HG03354 (cell line): Measurements from ENCODE around the gene RBM24.
"Not testable (repeated sequence)": the region's sequence is repeated elsewhere in the genome, so short reads cannot be mapped to it uniquely, and the experiment has no call there.

Source experiments
- ATAC-seq: cut with Tn5 transposase; IDR thresholded peaks from one replicate; pipeline ENCODE4 v1.9.1; 2021; ENCODE audit warnings: mild to moderate bottlenecking; ENCODE audit not compliant: unreplicated experiment, poor library complexity, severe bottlenecking

RBM24 gene

GRCh38 chr6:17283074-17283473, 1.9 kb downstream of the RBM24 start:
- no peak for ATAC-seq

DNA sequence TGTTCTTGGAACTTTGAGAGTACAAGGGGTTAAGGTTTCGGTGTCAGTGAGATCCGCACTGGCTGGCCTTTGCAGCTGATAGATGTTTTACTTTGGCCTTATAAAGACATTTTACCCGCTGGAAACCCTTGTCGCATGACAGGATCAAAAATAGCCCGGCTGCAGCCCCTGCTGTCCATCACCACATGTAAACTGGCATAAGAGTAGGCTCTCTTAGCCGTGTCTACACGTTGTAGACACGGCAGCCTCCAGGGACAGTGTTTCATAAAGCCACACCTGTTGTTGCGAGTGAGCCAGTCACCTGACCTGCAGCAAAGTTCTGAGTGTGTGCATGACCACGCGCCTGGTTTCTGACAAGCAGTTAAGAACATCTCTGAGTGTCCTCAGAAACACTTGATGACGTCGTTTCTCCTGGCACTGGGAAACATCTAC, 8.5 kb downstream of the RBM24 start:
- no peak for ATAC-seq

DNA sequence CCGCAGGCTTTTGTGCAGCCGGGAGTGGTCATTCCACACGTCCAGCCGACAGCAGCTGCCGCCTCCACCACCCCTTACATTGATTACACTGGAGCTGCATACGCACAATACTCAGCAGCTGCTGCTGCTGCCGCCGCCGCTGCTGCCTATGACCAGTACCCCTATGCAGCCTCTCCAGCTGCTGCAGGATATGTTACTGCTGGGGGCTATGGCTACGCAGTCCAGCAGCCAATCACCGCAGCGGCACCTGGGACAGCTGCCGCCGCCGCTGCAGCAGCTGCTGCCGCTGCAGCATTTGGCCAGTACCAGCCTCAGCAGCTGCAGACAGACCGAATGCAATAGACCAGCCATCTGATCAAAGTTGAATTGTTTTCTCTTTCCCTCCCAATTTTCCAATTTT, 10.6 kb downstream of the RBM24 start:
- ATAC-seq = no peak

DNA sequence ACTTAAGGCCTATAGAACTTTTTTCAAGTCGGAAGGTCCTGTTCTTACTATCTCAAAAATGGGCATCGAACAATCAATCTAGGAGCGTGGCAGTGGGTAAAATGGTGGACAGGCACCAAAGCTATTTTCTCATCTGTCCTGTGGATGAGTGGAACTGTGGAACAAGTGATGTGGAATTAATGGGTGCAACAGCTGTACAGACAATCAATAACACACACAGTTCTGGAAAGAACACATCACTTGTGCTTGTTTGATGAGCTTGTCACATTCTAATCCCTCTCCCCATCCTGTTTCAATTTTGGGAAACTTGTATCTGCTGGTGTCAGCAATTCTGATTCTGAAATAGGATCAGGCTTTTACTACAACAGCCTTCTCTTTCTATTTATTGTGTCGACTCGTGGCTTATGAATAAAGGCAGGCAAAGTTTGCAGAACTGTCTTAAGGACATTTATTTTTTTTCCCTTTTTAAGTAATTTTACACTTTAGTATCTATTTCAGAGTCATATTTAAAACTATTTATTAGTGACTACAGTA, 11.5 kb downstream of the RBM24 start:
- no peak for ATAC-seq

DNA sequence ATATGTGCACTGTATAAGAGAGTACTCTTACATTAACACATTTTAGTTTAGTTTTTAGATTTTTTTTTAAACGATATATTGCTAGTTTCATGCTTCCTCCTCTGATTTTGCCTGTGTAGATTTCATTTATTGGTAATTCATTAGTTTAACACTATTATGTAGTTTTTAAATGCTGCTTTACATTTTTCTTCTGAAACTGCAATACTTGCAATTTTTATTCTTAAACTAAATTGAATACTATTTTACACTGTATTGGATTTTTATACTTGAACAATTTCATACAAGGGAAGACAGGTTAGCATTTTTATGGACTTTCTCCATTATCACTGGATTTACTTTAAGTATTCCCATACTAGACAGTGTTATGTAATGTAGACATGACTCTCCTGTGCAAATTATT, 12.2 kb downstream of the RBM24 start:
- no peak for ATAC-seq

DNA sequence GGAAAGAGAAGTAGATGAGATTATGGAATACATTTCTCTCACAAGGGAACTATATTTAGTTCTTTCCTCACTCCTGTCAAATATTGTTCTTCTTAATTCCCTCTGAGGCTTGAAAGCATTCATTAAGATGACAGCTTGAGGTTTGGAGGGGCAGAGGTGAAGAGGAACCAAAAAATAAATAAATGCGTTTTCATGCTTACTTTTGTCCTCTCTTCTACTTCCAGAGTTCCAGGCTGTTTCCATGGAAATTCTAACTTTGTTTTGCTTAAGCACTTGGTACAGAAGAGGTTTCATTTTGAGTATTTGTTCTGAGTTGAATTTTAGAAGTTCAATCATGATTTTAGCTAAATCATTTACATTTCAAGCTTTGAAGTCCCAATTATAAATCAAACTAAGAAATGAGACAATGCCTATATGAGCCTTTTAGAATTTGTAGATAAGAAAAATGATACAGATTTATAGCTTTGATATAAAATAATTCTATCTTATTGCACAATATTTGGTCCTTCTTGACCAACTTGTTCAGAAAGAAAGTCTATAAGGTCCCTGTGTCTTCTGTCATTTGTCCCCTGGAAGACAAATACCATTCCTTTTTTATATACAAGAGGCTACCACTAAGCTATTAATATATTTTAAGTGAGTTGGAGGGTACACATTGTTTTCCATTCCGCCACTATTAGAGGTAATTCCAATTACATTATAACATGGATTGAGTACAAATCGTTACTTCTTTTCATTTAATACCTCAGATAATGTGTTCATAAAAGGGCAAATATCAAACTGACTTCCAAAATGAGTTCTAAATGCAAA, 16.3 kb downstream of the RBM24 start:
- no peak for ATAC-seq

DNA sequence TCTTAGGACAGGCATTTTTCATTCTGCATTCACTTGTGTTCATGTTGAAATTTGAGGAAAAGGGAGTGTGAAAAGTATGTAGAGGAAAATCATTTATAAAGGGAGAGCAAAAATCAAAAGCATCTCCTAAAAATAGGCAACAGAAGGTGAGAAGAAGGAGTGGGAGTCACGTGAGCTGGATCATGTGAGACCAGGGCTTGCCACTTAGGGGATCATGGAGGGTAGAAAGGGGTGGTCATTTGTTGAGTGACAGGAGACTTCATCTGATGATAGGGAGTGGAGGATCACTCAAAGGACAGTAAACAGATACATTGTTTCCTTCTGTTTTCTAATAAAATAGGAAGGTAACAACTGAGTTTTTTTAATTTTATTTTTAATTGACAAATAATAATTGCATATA, 17.1 kb downstream of the RBM24 start:
- ATAC-seq = no peak

- ATAC-seq = no peak
Measured at GRCh38 chr6:17299222-17299621, 18.1 kb downstream of the RBM24 start.

GRCh38 chr6:17299750-17300149, 18.6 kb downstream of the RBM24 start:
- no peak for ATAC-seq

- ATAC-seq = no peak
Measured at GRCh38 chr6:17300637-17301036, 19.5 kb downstream of the RBM24 start.

- no peak for ATAC-seq
Measured at GRCh38 chr6:17303444-17303843, 22.3 kb downstream of the RBM24 start.

- no peak for ATAC-seq
Measured at GRCh38 chr6:17305219-17306001, 24.2 kb downstream of the RBM24 start.

- ATAC-seq = no peak
Measured at GRCh38 chr6:17311595-17312311, 30.6 kb downstream of the RBM24 start.

GRCh38 chr6:17313238-17313637, 32.1 kb downstream of the RBM24 start:
- ATAC-seq = not testable (repeated sequence)

- no peak for ATAC-seq
Measured at GRCh38 chr6:17313971-17314370, 32.8 kb downstream of the RBM24 start.

- ATAC-seq = no peak
Measured at GRCh38 chr6:17315262-17315661, 34.1 kb downstream of the RBM24 start.

GRCh38 chr6:17318435-17319165, 37.4 kb downstream of the RBM24 start:
- no peak for ATAC-seq

- ATAC-seq = not testable (repeated sequence)
Measured at GRCh38 chr6:17320266-17320665, 39.1 kb downstream of the RBM24 start.

DNA sequence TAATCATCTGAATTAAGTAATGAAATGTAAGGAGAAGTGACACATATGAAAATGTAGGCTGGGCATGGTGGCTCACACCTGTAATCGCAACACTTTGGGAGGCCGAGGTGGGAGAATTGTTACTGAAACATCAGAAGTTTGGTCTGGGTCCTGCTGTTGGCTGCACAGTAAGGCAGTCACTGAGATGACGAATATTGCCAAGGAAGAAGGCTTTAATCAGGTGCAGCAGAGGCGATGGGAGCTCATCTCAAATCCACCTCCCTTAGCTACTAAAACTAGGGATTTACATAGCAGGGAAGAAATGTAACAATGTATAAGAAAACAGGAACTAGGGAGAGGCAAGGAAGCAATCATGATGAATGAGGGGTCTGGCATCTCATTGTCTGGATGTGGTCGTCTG, 50.1 kb downstream of the RBM24 start:
- no peak for ATAC-seq

GRCh38 chr6:17334265-17334664, 53.1 kb downstream of the RBM24 start:
- no peak for ATAC-seq
